Erythroblast (primary cell): ENCODE data around the gene TEAD2.

Experiments
- GATA1 ChIP-seq: IDR thresholded peaks from 2 replicates; pipeline ENCODE4 v1.6.1; 2011; ENCODE audit warnings: low read depth, mild to moderate bottlenecking, control low read depth, low read length, moderate library complexity
- POLR2A ChIP-seq: IDR thresholded peaks from 2 replicates; pipeline ENCODE4 v1.6.1; 2011; ENCODE audit warnings: mild to moderate bottlenecking, low read length

GRCh38 chr19:49343123-49343522 is 19.1 kb downstream of the TEAD2 start:
- TF ChIP-seq POLR2A = no peak
- no peak for TF ChIP-seq GATA1
